Measurements from ENCODE around the gene CTSF. TPM values are rescaled to one million over a fixed set of nuclear protein-coding genes. Genes with fewer than 3 reads are reported as not detected.
"Not testable (repeated sequence)": the region's sequence is repeated elsewhere in the genome, so short reads cannot be mapped to it uniquely, and the experiment has no call there.

Gene CTSF
- polyA plus RNA-seq, 3 donors = 22.4 to 73.7 (median 40.3) TPM

GRCh38 chr11:66545701-66546367 is 22.6 kb downstream of the CTSF start, which contains the start of gene ZDHHC24:
Gene ZDHHC24 (minus strand): TSS chr11:66546048. CDS start chr11:66546003, 45 bp downstream.
- no peak within 1 kb of the TSS for H3K27ac ChIP-seq (ENCODE audit: low read depth, low read length)
- WGBS, 3 donors = 0% methylated on average over 62 to 71 of the region's 71 CpGs

- not testable (repeated sequence) for H3K27ac ChIP-seq (ENCODE audit: low read depth, low read length)
- 65 to 74% (median 70%) methylated on average over 14 of the region's 14 CpGs for WGBS, 3 donors
Measured at GRCh38 chr11:66544952-66545351, 23.5 kb downstream of the CTSF start.

- 25 to 60% (median 27%) methylated on average over 26 of the region's 26 CpGs for WGBS, 3 donors
- no peak overlapping the region for H3K27ac ChIP-seq (ENCODE audit: low read depth, low read length)
Measured at GRCh38 chr11:66543263-66544107, 24.9 kb downstream of the CTSF start.

GRCh38 chr11:66542362-66542761 is 26.0 kb downstream of the CTSF start:
- 48 to 82% (median 74%) methylated on average over 10 of the region's 10 CpGs for WGBS, 3 donors
- H3K27ac ChIP-seq (ENCODE audit: low read depth, low read length) = no peak overlapping the region

GRCh38 chr11:66541892-66542291 is 26.5 kb downstream of the CTSF start:
- 68 to 86% (median 78%) methylated on average over 4 of the region's 4 CpGs for WGBS, 3 donors
- no peak overlapping the region for H3K27ac ChIP-seq (ENCODE audit: low read depth, low read length)

GRCh38 chr11:66540598-66540997 is 27.8 kb downstream of the CTSF start:
- WGBS, 3 donors = 54 to 85% (median 65%) methylated on average over 6 to 8 of the region's 8 CpGs
- not testable (repeated sequence) for H3K27ac ChIP-seq (ENCODE audit: low read depth, low read length)

GRCh38 chr11:66539870-66540213 is 28.6 kb downstream of the CTSF start:
- WGBS, 3 donors = 88 to 95% (median 93%) methylated on average over 10 of the region's 10 CpGs
- no peak overlapping the region for H3K27ac ChIP-seq (ENCODE audit: low read depth, low read length)

- H3K27ac ChIP-seq (ENCODE audit: low read depth, low read length) = no peak overlapping the region
- 83 to 85% (median 83%) methylated on average over 16 of the region's 16 CpGs for WGBS, 3 donors
Measured at GRCh38 chr11:66539170-66539869, 29.1 kb downstream of the CTSF start.

- WGBS, 3 donors = 77 to 86% (median 80%) methylated on average over 6 of the region's 6 CpGs
- H3K27ac ChIP-seq (ENCODE audit: low read depth, low read length) = no peak overlapping the region
Measured at GRCh38 chr11:66532784-66533183, 35.6 kb downstream of the CTSF start.

GRCh38 chr11:66531841-66532240 is 36.6 kb downstream of the CTSF start:
- no peak overlapping the region for H3K27ac ChIP-seq (ENCODE audit: low read depth, low read length)
- WGBS, 3 donors = 93 to 96% (median 95%) methylated on average over 11 of the region's 11 CpGs

- H3K27ac ChIP-seq (ENCODE audit: low read depth, low read length) = no peak overlapping the region
- WGBS, 3 donors = 71 to 94% (median 82%) methylated on average over 10 of the region's 10 CpGs
Measured at GRCh38 chr11:66530927-66531709, 37.3 kb downstream of the CTSF start.

- 84 to 89% (median 85%) methylated on average over 12 to 13 of the region's 13 CpGs for WGBS, 3 donors
- H3K27ac ChIP-seq (ENCODE audit: low read depth, low read length) = no peak overlapping the region
Measured at GRCh38 chr11:66529655-66530054, 38.8 kb downstream of the CTSF start.

- WGBS, 3 donors = 78 to 84% (median 80%) methylated on average over 10 of the region's 10 CpGs
Measured at GRCh38 chr11:66529069-66529468, 39.3 kb downstream of the CTSF start.

GRCh38 chr11:66524304-66525040 is 43.9 kb downstream of the CTSF start:
- no peak overlapping the region for H3K27ac ChIP-seq (ENCODE audit: low read depth, low read length)
- WGBS, 3 donors = 85 to 94% (median 91%) methylated on average over 9 to 10 of the region's 10 CpGs

More at GRCh38 chr11:66529069-66529468, 39.3 kb downstream of the CTSF start:
- H3K27ac ChIP-seq (ENCODE audit: low read depth, low read length) = no peak overlapping the region

- WGBS, 3 donors = 89 to 93% (median 92%) methylated on average over 11 of the region's 11 CpGs
- H3K27ac ChIP-seq (ENCODE audit: low read depth, low read length) = no peak overlapping the region
Measured at GRCh38 chr11:66523611-66524010, 44.8 kb downstream of the CTSF start.
